GM12878 (cell line): ENCODE measurements around the gene FRMD5. TPM values are rescaled to one million over a fixed set of nuclear protein-coding genes. Genes with fewer than 3 reads are reported as not detected.

Experiments
- ATAC-seq: fragments of 200-7000 bp; cut with Tn5 transposase; 3 replicates; pipeline ENCODE4 v1.9.1; 2020; ENCODE audit warnings: mild to moderate bottlenecking, moderate library complexity
- BruUV-seq: library from RNA; stranded (reverse); fragments of 400-500 nt; replicated peaks from 2 replicates; lab custom pipeline; 2021; lab: Mats Ljungman, UMichigan
- CTCF ChIA-PET: fragments of 300-600 bp; sonication (Branson Sonifier 250); formaldehyde crosslinking; extraction: SDS; loops from one replicate; lab custom pipeline; 2021; ENCODE audit warnings: inconsistent platforms; lab: Yijun Ruan, JAX
- POLR2A ChIA-PET: fragments of 350-600 bp; formaldehyde crosslinking; extraction: SDS; loops from one replicate; lab custom pipeline; 2021; ENCODE audit warnings: inconsistent platforms; lab: Charles Lee
- RAD21 ChIA-PET: fragments of 300-600 bp; sonication (Branson Sonifier 250); formaldehyde crosslinking; loops from one replicate; lab custom pipeline; 2023; ENCODE audit warnings: antibody characterized with exemption; ENCODE audit not compliant: unreplicated experiment; lab: Charles Lee
- SMC1A ChIA-PET: fragments of 300-600 bp; sonication (Branson Sonifier 250); formaldehyde crosslinking; loops from one replicate; lab custom pipeline; 2023; ENCODE audit not compliant: unreplicated experiment, uncharacterized antibody; lab: Charles Lee
- DNase-seq: peaks from one replicate; pipeline ENCODE4 v3.0.0-alpha.2; 2011; ENCODE audit warnings: low read depth, low spot score
- FAIRE-seq: peaks from 3 replicates; lab custom pipeline; 2011; peaks lifted over from hg19 to GRCh38; lab: Jason Lieb, UNC
- H2AFZ ChIP-seq: 2 replicates; pipeline ENCODE4 v1.6.0; 2011; ENCODE audit warnings: low read depth, low read length, control low read depth; ENCODE audit not compliant: control insufficient read depth
- H3K27ac ChIP-seq: 2 replicates; pipeline ENCODE4 v1.5.1; 2011; ENCODE audit warnings: control low read depth; ENCODE audit not compliant: control insufficient read depth, insufficient read depth
- H3K27me3 ChIP-seq, 2 experiments: replicated peaks in 1 of 2; 2 replicates each; pipeline versions ENCODE4 v1.6.0 to v1.6.1; 2011; ENCODE audit warnings: low read length in 1 of 2; ENCODE audit not compliant: control insufficient read depth in 2 of 2, insufficient read depth in 2 of 2
- H3K36me3 ChIP-seq, 2 experiments: 2 replicates each; pipeline ENCODE4 v1.5.1; 2011; ENCODE audit warnings: low read length in 1 of 2; ENCODE audit not compliant: control insufficient read depth in 2 of 2, insufficient read depth in 2 of 2
- H3K4me1 ChIP-seq: 2 replicates; pipeline ENCODE4 v1.6.1; 2011; ENCODE audit warnings: mild to moderate bottlenecking, low read length, moderate library complexity, mixed read lengths; ENCODE audit not compliant: control insufficient read depth, insufficient read depth
- H3K4me2 ChIP-seq: 2 replicates; pipeline ENCODE4 v1.6.0; 2011; ENCODE audit warnings: control low read depth; ENCODE audit not compliant: control insufficient read depth, insufficient read depth
- H3K4me3 ChIP-seq: fragments of 200-600 bp; sonication (generic); 2 replicates; pipeline ENCODE4 v1.5.1; 2016
- H3K79me2 ChIP-seq: 2 replicates; pipeline ENCODE4 v1.6.0; 2011; ENCODE audit warnings: low read length; ENCODE audit not compliant: control insufficient read depth, insufficient read depth
- H3K9ac ChIP-seq: 2 replicates; pipeline ENCODE4 v1.8.0; 2011; ENCODE audit warnings: low read length, control low read depth, mixed read lengths; ENCODE audit not compliant: control insufficient read depth, insufficient read depth
- H3K9me3 ChIP-seq: replicated peaks from 3 replicates; pipeline ENCODE4 v1.5.1; 2011; ENCODE audit warnings: mild to moderate bottlenecking, low read length; ENCODE audit not compliant: control insufficient read depth, insufficient read depth
- H4K20me1 ChIP-seq: 2 replicates; pipeline ENCODE4 v1.6.0; 2011; ENCODE audit not compliant: control insufficient read depth, insufficient read depth
- TCF12 ChIP-seq: IDR thresholded peaks from 2 replicates; pipeline ENCODE4 v1.6.1; 2011; ENCODE audit warnings: low read depth, mild to moderate bottlenecking, low read length
- YBX1 ChIP-seq: fragments of 450-650 bp; IDR thresholded peaks from 2 replicates; pipeline ENCODE4 v1.6.1; 2016; ENCODE audit warnings: antibody characterized with exemption
- ZBED1 ChIP-seq: IDR thresholded peaks from 2 replicates; pipeline ENCODE4 v1.6.1; 2016; ENCODE audit warnings: borderline replicate concordance
- WGBS: methylation state at CpG from one replicate; pipeline ENCODE4 v1.1.6; 2016; ENCODE audit warnings: low lambda C conversion rate; ENCODE audit not compliant: insufficient replicate concordance, insufficient coverage; ENCODE audit errors: missing lambda C conversion rate; 5-methylcytosine and 5-hydroxymethylcytosine counted together
- in situ Hi-C: fragments of 300-500 bp; cut with MboI; formaldehyde crosslinking; loops from 9 replicates; pipeline ENCODE4 v1.14.3; 2018; ENCODE audit warnings: mixed read lengths
- intact Hi-C: fragments of 100-400 bp; cut with micrococcal nuclease; formaldehyde crosslinking; loops from one replicate; pipeline ENCODE4 v1.14.2; 2022; ENCODE audit not compliant: unreplicated experiment
- polyA plus RNA-seq, 11 experiments: library from polyadenylated mRNA; depleted of rRNA in 4 of 11; unstranded in 6 of 11; stranded (reverse) in 5 of 11; fragments of >200 nt; fragmentation: Nextera tagmentation in 4 of 11; fragmentation: Illumina TruSeq in 1 of 11; extraction: Ambion mirVana in 4 of 11; extraction: Trizol in 1 of 11; gene quantifications; 1 replicate in 1 of 11; 2 replicates in 10 of 11; pipeline versions ENCODE4 v1.2.1 to v1.2.3, GENCODE V29; 2011 to 2016; ENCODE audit warnings: inconsistent platforms in 2 of 11, missing spikeins in 2 of 11, low read depth in 1 of 11
- total RNA-seq, 4 experiments: library from RNA; depleted of rRNA in 3 of 4; stranded (reverse); fragments of >200 nt in 3 of 4; fragmentation: Illumina TruSeq in 1 of 4; extraction: Trizol in 1 of 4; gene quantifications; 2 replicates each; pipeline versions ENCODE4 v1.2.1 to v1.2.3, GENCODE V29; 2013 to 2021

Gene FRMD5
- total and polyA plus RNA-seq, 10 of the 15 experiments (the other 5 are each of a cell fraction or from before 2014, with no cell fraction given), result 0.26 to 6.4 (median 0.68) TPM; not detected in 1

- Histone ChIP-seq H3K4me2 (no peak overlapping the region), H3K9me3 (no peaks in the 10 kb centered on the region), H3K9ac (no peak overlapping the region), H3K27me3 (no peaks in the 10 kb centered on the region), H4K20me1 (no peaks in the 10 kb centered on the region), H3K4me3 (no peak overlapping the region), H3K36me3 (no peaks in the 10 kb centered on the region), H2AFZ (no peak overlapping the region), H3K4me1 (no peaks in the 10 kb centered on the region), H3K79me2 (no peaks in the 10 kb centered on the region), H3K27ac (no peak overlapping the region)
- in situ Hi-C loops (no loop called here), intact Hi-C loops (no loop called here)
- WGBS, result 11% methylated on average over 2 of the region's 2 CpGs
- no peak for FAIRE-seq
- TF ChIP-seq YBX1 (no peak), TCF12 (no peak)
- CTCF ChIA-PET, result interaction anchor here (1.1 to 1.3 kb wide), 2 partner anchors 10 to 26 kb away, joined by 3 to 4 read pairs; no protein-coding TSS in a partner anchor
- SMC1A ChIA-PET, result interaction anchor here (1.0 to 1.3 kb wide), 2 partner anchors 8 to 9 kb away, joined by 3 read pairs; no protein-coding TSS in a partner anchor
- no TSS peak for BruUV-seq
- ATAC-seq, result no peak
- no peak for DNase-seq
- RAD21 ChIA-PET, result no interaction called here
- POLR2A ChIA-PET, result no interaction called here
Measured at GRCh38 chr15:44092221-44092620, 102.8 kb downstream of the FRMD5 start.

- 29% methylated on average over 3 of the region's 3 CpGs for WGBS
- RAD21 ChIA-PET, result no interaction called here
- H4K20me1 ChIP-seq, result no peaks in the 10 kb centered on the region
- H3K9me3 ChIP-seq, result no peaks in the 10 kb centered on the region
- no peaks in the 10 kb centered on the region for H3K79me2 ChIP-seq
- FAIRE-seq, result no peak
- BruUV-seq, result no TSS peak
- ATAC-seq, result no peak
- H3K4me2 ChIP-seq, result no peak overlapping the region
- CTCF ChIA-PET, result no interaction called here
- in situ Hi-C loops, result no loop called here
- intact Hi-C loops, result no loop called here
- H3K4me3 ChIP-seq, result no peak overlapping the region
- H2AFZ ChIP-seq, result no peak overlapping the region
- H3K27me3 ChIP-seq, result no peaks in the 10 kb centered on the region
- H3K4me1 ChIP-seq, result peaks cover under 1% of the 10 kb centered on the region; the same call in 1 of the 2 replicates
- no peak for TF ChIP-seq ZBED1
- no peak overlapping the region for H3K27ac ChIP-seq
- POLR2A ChIA-PET, result no interaction called here
- no peak overlapping the region for H3K9ac ChIP-seq
- SMC1A ChIA-PET, result no interaction called here
- H3K36me3 ChIP-seq, result no peaks in the 10 kb centered on the region
- no peak for DNase-seq
Measured at GRCh38 chr15:44087578-44088465, 107.2 kb downstream of the FRMD5 start.
